ENCODE measurements around the gene NUDT17.

GRCh38 chr1:145874646-145875045 lies 29.2 kb downstream of the NUDT17 start:
- TF ChIP-seq CTCF (IDR thresholded peaks at IDR 0.05) = no peak
- no peak for TF ChIP-seq POLR2A (IDR thresholded peaks at IDR 0.05)

Data from heart left ventricle (tissue), 13 donors.